ENCODE results near the gene CCNK. TPM values are rescaled to one million over a fixed set of nuclear protein-coding genes. Genes with fewer than 3 reads are reported as not detected.

The CCNK gene
- total RNA-seq, 1 experiment from 2014 or later: 19.0 TPM

DNA sequence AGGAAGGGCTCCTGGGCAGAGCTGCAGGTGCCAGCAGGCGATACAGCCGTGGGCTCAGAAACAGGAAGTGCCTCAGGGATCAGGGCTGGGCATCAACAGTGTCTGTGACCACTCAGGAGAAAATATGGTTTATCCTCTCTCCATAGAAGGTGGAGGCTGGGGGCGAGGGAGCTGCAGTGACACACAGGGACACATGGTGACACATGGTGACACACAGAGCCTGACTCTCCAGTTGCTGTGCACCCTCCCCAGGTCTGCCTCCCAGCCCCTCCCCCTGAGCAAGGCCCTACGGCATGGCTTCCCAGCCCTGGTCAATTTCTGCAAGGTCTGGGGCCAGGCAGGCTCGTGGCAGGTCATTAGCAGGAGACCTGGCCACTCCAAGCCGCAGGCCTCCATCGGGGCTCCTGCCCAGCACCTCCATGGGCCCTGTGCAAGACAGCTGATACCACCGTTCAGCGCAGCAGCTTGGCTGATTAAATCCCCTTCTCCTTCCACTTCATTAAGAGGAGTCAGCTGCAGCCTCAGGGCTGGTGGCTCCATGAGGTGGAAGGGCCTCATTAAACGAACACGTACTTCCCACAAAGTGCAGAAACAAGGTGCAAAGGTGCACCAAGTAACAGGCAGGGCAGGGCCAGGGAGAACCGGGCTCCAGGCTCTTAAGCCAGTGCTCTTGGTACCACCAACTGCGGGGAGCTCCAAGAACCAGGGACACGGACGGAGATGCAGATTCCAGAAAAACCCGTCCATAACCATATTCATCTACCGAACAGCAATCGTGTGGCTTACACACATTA lies 60.7 kb downstream of the CCNK start:
- no peaks in the 10 kb centered on the region for H3K9me2 ChIP-seq (ENCODE audit: insufficient read depth)
- ChIA-PET POLR2A (ENCODE audit: unreplicated experiment) (no interaction called here), CTCF (interaction anchor here (0.6 kb wide), 1 partner anchor 540 kb away, joined by 11 read pairs; no protein-coding TSS in a partner anchor)
- H3K4me3 ChIP-seq: no peak overlapping the region
- no peaks in the 10 kb centered on the region for H3F3A ChIP-seq (ENCODE audit: insufficient read depth, low read depth)
- BruUV-seq (replicated peaks): no TSS peak
- H3K4me2 ChIP-seq: 0 out of 2 replicates have a peak overlapping the region, but pooled peaks have one; percentile 10
- H3K4me1 ChIP-seq (replicated peaks; ENCODE audit: insufficient read depth): peaks cover 20% of the 10 kb centered on the region
- H3K36me3 ChIP-seq (ENCODE audit: low read depth): no peaks in the 10 kb centered on the region
- DNase-seq: peak; percentile 27 to 44
- no peak overlapping the region for H3K27ac ChIP-seq
- no peaks in the 10 kb centered on the region for H4K20me1 ChIP-seq (ENCODE audit: insufficient read depth)
- H3K9me3 ChIP-seq (ENCODE audit: insufficient read depth, low read depth): no peaks in the 10 kb centered on the region
- no peak for TF ChIP-seq EZH2 (IDR thresholded peaks at IDR 0.05; ENCODE audit: low read depth)
- TF ChIP-seq, protein P1, sequence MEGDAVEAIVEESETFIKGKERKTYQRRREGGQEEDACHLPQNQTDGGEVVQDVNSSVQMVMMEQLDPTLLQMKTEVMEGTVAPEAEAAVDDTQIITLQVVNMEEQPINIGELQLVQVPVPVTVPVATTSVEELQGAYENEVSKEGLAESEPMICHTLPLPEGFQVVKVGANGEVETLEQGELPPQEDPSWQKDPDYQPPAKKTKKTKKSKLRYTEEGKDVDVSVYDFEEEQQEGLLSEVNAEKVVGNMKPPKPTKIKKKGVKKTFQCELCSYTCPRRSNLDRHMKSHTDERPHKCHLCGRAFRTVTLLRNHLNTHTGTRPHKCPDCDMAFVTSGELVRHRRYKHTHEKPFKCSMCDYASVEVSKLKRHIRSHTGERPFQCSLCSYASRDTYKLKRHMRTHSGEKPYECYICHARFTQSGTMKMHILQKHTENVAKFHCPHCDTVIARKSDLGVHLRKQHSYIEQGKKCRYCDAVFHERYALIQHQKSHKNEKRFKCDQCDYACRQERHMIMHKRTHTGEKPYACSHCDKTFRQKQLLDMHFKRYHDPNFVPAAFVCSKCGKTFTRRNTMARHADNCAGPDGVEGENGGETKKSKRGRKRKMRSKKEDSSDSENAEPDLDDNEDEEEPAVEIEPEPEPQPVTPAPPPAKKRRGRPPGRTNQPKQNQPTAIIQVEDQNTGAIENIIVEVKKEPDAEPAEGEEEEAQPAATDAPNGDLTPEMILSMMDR (conservative IDR thresholded peaks at IDR 0.05): no peak
- H3K27me3 ChIP-seq (ENCODE audit: insufficient read depth, low read depth): no peaks in the 10 kb centered on the region
- no peaks in the 10 kb centered on the region for H3K79me2 ChIP-seq (ENCODE audit: low read depth)
- intact Hi-C loops (cut with micrococcal nuclease; ENCODE audit: unreplicated experiment): no loop called here
- H2AFZ ChIP-seq: no peak overlapping the region

DNA sequence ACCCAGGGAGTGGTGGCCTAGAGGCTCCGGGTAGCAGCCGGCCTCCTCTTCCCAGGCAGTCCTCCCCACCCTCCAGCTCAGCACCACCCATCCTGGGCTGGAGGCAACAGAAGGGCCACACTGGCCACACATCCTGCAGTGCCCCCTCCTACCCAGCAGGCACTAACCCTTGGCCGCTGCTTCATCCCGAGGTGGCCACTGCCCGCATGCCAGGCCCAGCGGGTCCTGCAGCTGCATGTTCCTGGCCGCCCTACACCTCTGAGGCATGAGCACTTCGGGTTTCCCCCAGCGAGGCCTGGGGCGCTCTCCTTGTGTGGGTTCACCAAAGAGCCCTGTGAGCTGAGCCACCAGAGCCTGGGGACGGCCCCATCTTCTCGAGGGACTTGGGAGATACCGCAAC lies 61.4 kb downstream of the CCNK start:
- no peak for TF ChIP-seq EZH2 (IDR thresholded peaks at IDR 0.05; ENCODE audit: low read depth)
- TF ChIP-seq, protein P1 (conservative IDR thresholded peaks at IDR 0.05): no peak
- Histone ChIP-seq H3K4me1 (replicated peaks; ENCODE audit: insufficient read depth) (peaks cover 15% of the 10 kb centered on the region), H3K4me3 (no peak overlapping the region), H4K20me1 (ENCODE audit: insufficient read depth) (no peaks in the 10 kb centered on the region), H2AFZ (no peak overlapping the region), H3K4me2 (no peak overlapping the region), H3K9me3 (ENCODE audit: insufficient read depth, low read depth) (no peaks in the 10 kb centered on the region), H3K9me2 (ENCODE audit: insufficient read depth) (no peaks in the 10 kb centered on the region), H3K27ac (no peak overlapping the region), H3F3A (ENCODE audit: insufficient read depth, low read depth) (no peaks in the 10 kb centered on the region), H3K36me3 (ENCODE audit: low read depth) (no peaks in the 10 kb centered on the region), H3K79me2 (ENCODE audit: low read depth) (no peaks in the 10 kb centered on the region), H3K27me3 (ENCODE audit: insufficient read depth, low read depth) (no peaks in the 10 kb centered on the region)
- BruUV-seq (replicated peaks): no TSS peak
- intact Hi-C loops (cut with micrococcal nuclease; ENCODE audit: unreplicated experiment): no loop called here
- CTCF ChIA-PET: interaction anchor here (0.6 kb wide), 1 partner anchor 539 kb away, joined by 11 read pairs; no protein-coding TSS in a partner anchor
- DNase-seq: no peak
- POLR2A ChIA-PET (ENCODE audit: unreplicated experiment): no interaction called here

DNA sequence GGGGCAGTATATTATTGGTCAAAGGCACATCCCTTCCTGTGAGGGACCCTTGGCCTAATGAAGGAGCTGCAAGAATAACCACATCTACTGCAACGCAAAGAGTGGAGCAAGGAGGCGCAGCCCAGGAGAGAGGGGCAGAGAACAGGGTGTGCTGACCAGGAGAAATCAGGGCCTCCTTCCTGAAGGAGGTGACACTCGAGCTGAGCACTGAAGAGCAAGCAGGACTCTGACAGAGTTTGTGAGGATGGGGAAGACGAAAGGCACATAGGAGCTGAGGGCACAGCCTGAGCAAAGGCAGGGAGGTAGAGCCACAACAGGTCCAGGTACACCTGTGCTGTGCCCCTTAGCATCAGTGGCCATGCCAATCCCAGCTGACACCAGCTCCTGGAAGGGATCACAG lies 62.2 kb downstream of the CCNK start:
- Histone ChIP-seq H3K9me3 (ENCODE audit: insufficient read depth, low read depth) (no peaks in the 10 kb centered on the region), H3K4me1 (replicated peaks; ENCODE audit: insufficient read depth) (peaks cover 11% of the 10 kb centered on the region), H3K27ac (no peak overlapping the region), H2AFZ (no peak overlapping the region), H3K27me3 (ENCODE audit: insufficient read depth, low read depth) (no peaks in the 10 kb centered on the region), H3K9me2 (ENCODE audit: insufficient read depth) (no peaks in the 10 kb centered on the region), H3K36me3 (ENCODE audit: low read depth) (no peaks in the 10 kb centered on the region), H3K4me3 (no peak overlapping the region), H4K20me1 (ENCODE audit: insufficient read depth) (no peaks in the 10 kb centered on the region), H3K4me2 (no peak overlapping the region), H3K79me2 (ENCODE audit: low read depth) (no peaks in the 10 kb centered on the region), H3F3A (ENCODE audit: insufficient read depth, low read depth) (no peaks in the 10 kb centered on the region)
- no peak for DNase-seq
- no TSS peak for BruUV-seq (replicated peaks)
- CTCF ChIA-PET: no interaction called here
- TF ChIP-seq, protein P1 (conservative IDR thresholded peaks at IDR 0.05): no peak
- no peak for TF ChIP-seq EZH2 (IDR thresholded peaks at IDR 0.05; ENCODE audit: low read depth)
- POLR2A ChIA-PET (ENCODE audit: unreplicated experiment): no interaction called here
- intact Hi-C loops (cut with micrococcal nuclease; ENCODE audit: unreplicated experiment): no loop called here
